Epithelial cell of esophagus (primary cell): Measurements from ENCODE around the gene OR6P1.

Experiments
- DNase-seq: peaks from one replicate; pipeline ENCODE4 v3.0.0; 2010; ENCODE audit warnings: low read depth
- H3K4me3 ChIP-seq: 2 replicates; pipeline ENCODE4 v1.5.1; 2011; ENCODE audit warnings: mild to moderate bottlenecking, low read length, control low read depth
- TF ChIP-seq, protein P1 (sequence below): IDR thresholded peaks from 2 replicates; pipeline ENCODE4 v1.5.1; 2011; ENCODE audit warnings: low read depth, mild to moderate bottlenecking, low read length, control low read depth, inconsistent platforms; ENCODE audit not compliant: insufficient read depth; ENCODE audit errors: missing control alignments

OR6P1 gene

GRCh38 chr1:158583962-158584361 lies 13.6 kb upstream of the OR6P1 start:
- no peak overlapping the region for H3K4me3 ChIP-seq
- TF ChIP-seq, protein P1, sequence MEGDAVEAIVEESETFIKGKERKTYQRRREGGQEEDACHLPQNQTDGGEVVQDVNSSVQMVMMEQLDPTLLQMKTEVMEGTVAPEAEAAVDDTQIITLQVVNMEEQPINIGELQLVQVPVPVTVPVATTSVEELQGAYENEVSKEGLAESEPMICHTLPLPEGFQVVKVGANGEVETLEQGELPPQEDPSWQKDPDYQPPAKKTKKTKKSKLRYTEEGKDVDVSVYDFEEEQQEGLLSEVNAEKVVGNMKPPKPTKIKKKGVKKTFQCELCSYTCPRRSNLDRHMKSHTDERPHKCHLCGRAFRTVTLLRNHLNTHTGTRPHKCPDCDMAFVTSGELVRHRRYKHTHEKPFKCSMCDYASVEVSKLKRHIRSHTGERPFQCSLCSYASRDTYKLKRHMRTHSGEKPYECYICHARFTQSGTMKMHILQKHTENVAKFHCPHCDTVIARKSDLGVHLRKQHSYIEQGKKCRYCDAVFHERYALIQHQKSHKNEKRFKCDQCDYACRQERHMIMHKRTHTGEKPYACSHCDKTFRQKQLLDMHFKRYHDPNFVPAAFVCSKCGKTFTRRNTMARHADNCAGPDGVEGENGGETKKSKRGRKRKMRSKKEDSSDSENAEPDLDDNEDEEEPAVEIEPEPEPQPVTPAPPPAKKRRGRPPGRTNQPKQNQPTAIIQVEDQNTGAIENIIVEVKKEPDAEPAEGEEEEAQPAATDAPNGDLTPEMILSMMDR = no peak
- DNase-seq = peak; percentile 45

GRCh38 chr1:158579733-158580132 lies 9.4 kb upstream of the OR6P1 start, which contains the start of gene OR10X1:
TSS of gene OR10X1 (minus strand) at chr1:158579899. CDS start at chr1:158579899, 0 bp downstream.
- TF ChIP-seq, protein P1 = no peak
- no peak within 1 kb of the TSS for H3K4me3 ChIP-seq

GRCh38 chr1:158577561-158577960 lies 7.2 kb upstream of the OR6P1 start:
- H3K4me3 ChIP-seq = no peak overlapping the region
- DNase-seq = no peak
- TF ChIP-seq, protein P1 = no peak

More at GRCh38 chr1:158579733-158580132, 9.4 kb upstream of the OR6P1 start, which contains the start of gene OR10X1:
- DNase-seq = no peak

GRCh38 chr1:158572226-158572625 lies 1.8 kb upstream of the OR6P1 start:
- H3K4me3 ChIP-seq = no peak overlapping the region
- DNase-seq = no peak
- TF ChIP-seq, protein P1 = no peak

DNA sequence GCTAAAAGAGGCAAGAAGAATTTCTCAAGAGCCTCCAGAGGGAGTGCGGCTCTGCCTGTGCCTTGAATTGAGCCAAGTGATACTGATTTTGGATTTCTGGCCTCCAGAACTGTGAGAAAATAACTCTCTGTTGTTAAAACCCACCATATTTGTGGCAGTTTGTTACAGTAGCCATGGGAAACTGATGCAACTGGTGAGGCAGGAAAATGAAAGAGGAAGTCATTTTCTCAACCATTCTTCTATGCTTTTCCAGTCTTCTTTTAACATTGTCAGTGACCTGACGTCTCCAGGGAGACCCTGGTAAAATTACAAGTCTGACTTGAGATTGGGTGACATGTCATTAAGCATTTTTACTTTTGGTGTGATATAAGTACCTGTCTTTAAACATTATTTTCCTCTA lies 5.8 kb downstream of the OR6P1 start:
- DNase-seq = no peak
- TF ChIP-seq, protein P1 = no peak

GRCh38 chr1:158563853-158564252 lies 6.5 kb downstream of the OR6P1 start:
- TF ChIP-seq, protein P1 = no peak
- no peak for DNase-seq
- H3K4me3 ChIP-seq = no peak overlapping the region

More for the DNA sequence above, 5.8 kb downstream of the OR6P1 start:
- no peak overlapping the region for H3K4me3 ChIP-seq

DNA sequence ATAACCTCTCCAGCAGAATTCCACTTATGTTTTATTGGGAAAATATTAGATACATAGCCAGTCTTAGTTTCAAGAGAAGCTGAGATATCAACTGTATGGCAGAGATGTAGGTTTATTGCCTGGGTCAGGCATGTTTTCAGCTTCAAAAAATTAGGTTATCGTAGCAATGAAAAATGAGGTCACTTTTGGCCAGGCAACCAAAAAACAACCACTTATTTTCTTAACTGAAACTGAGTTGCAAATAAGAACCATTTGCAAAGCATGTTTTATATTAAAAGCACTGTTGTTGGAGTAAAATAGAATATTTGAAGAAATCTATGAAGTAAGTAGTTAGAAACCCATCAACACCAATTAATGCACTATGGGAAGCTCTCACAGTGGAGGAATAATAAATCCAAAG lies 10.7 kb downstream of the OR6P1 start:
- no peak overlapping the region for H3K4me3 ChIP-seq
- DNase-seq = no peak
- TF ChIP-seq, protein P1 = no peak
